Fibroblast of mammary gland (primary cell): ENCODE measurements around the gene VEPH1.

Experiments
- DNase-seq: peaks from one replicate; pipeline ENCODE4 v3.0.0-alpha.2; 2010; ENCODE audit warnings: low read depth
- H3K4me3 ChIP-seq: 2 replicates; pipeline ENCODE4 v1.5.1; 2011; ENCODE audit warnings: low read depth, mild to moderate bottlenecking, low read length, moderate library complexity; ENCODE audit not compliant: control insufficient read depth
- TF ChIP-seq, protein P1 (sequence below): conservative IDR thresholded peaks from 2 replicates; pipeline ENCODE4 v1.5.1; 2011; ENCODE audit warnings: low read depth, low read length, inconsistent platforms; ENCODE audit not compliant: control insufficient read depth, insufficient read depth

Gene VEPH1

DNA sequence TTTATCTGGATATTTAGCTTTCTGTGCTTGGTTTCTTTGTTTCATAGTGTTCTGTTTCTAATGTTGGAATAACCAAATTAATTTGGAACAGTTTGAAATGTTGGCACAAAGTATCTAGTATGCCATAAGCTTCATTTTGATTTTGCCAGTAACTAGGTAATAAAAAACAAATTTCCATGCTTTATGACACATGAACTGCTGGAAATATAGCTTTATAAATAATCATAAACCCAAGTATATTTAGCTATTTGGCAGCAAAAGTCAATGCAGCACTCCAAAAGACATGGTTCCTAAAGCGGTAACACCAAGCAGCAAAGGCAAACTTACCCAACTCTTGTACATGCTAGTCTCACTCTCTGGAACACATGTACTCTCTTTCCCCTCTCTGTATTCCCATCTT lies 237.3 kb downstream of the VEPH1 start:
- DNase-seq: no peak
- TF ChIP-seq, protein P1, sequence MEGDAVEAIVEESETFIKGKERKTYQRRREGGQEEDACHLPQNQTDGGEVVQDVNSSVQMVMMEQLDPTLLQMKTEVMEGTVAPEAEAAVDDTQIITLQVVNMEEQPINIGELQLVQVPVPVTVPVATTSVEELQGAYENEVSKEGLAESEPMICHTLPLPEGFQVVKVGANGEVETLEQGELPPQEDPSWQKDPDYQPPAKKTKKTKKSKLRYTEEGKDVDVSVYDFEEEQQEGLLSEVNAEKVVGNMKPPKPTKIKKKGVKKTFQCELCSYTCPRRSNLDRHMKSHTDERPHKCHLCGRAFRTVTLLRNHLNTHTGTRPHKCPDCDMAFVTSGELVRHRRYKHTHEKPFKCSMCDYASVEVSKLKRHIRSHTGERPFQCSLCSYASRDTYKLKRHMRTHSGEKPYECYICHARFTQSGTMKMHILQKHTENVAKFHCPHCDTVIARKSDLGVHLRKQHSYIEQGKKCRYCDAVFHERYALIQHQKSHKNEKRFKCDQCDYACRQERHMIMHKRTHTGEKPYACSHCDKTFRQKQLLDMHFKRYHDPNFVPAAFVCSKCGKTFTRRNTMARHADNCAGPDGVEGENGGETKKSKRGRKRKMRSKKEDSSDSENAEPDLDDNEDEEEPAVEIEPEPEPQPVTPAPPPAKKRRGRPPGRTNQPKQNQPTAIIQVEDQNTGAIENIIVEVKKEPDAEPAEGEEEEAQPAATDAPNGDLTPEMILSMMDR: no peak
- no peak overlapping the region for H3K4me3 ChIP-seq

DNA sequence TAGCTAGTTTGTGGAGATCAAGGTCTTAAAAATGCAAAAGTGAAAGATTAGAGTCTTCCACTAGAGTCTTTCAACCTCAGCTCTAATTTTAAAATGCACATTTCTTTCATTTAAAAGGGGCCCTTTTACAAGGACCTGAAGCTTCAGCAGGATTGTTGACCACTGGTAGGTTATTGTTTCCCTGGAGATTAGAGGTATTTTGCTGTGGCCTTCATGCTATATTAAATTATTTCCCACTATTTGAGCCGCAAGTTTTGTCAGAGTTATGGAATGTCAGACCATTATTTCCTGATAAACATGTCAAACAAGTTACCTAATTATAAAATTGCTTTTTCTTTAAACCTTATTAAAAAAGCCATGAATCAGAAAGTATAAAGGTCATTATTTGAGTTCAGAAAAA lies 240.2 kb downstream of the VEPH1 start:
- DNase-seq: no peak
- TF ChIP-seq, protein P1: no peak
- no peak overlapping the region for H3K4me3 ChIP-seq

DNA sequence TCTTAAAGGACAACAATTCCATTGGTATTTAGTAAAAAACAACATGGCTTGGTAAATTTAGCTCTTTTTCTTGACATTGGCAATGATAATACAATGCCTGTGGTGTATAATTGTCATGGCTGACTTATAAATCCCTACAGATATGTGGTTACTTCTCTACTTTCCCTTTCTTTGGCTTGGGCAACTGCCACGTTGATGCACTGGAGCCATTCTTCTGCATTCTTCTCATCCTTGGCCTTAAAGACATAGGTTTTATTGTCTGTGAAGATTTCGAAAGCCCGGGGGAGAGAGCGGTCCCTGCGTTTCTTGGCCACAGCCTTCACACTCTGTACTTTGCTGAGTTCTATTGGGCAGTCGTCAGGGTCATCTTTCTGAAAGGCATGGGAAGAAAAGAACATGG lies 242.2 kb downstream of the VEPH1 start:
- TF ChIP-seq, protein P1: no peak
- DNase-seq: peak; percentile 58
- no peak overlapping the region for H3K4me3 ChIP-seq

DNA sequence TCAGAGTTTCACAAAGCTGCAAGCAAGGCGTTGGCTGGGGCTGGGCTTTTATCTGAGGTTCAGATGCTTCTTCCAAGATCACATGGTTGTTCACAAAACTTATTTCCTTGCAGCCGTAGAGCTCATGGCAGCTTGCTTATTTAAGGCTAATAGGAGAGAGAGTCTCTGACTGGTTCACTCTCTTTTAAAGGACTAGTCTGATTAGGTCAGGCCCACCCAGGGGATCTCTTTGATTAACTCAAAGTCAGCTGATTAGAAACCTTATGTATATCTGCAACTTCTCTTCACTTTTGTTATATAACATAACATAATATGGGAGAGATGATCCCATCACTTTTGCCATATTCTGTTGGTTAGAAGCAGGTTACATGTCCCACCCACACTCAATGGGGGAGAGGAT lies 243.4 kb downstream of the VEPH1 start:
- H3K4me3 ChIP-seq: no peak overlapping the region
- no peak for DNase-seq
- TF ChIP-seq, protein P1: no peak

DNA sequence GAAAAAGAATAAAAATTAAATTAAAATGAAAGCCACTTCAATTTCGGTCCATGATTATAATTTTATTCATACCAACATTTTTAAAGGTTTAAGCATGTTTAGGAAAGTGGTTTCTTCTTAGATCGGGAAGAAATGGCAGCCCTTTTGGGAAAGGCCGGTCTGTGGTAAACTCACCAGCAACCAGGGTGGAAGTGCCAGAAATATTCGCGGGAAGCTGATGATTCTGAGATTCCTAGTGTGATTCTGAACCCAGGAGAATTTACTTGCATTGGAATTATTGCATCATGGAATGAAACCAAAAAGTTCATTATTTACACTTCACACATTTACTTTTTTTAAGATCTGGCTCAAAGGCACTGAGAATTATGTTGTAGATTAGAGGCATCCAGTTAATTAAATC lies 246.1 kb downstream of the VEPH1 start:
- H3K4me3 ChIP-seq: no peak overlapping the region

DNA sequence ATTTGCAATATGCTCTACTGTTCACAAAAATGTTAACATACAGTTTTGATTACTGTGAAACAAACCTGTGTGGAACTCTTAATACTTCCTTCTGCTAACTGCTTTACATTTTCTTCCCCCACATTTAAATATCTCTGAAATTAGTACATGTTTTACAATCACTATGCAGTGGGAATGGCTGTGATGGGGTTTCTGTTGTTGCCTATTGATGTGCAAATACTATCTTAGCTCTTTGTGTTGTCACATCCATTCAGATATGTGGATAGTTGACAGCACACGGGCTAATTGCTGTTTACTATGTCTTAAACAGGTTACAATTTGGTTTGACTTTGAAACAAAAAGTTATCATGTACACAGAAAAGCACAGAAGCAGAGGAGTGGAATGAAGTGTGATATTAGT lies 247.4 kb downstream of the VEPH1 start:
- no peak overlapping the region for H3K4me3 ChIP-seq
- TF ChIP-seq, protein P1: no peak
- no peak for DNase-seq

More for the DNA sequence above, 246.1 kb downstream of the VEPH1 start:
- DNase-seq: no peak
- TF ChIP-seq, protein P1: no peak

DNA sequence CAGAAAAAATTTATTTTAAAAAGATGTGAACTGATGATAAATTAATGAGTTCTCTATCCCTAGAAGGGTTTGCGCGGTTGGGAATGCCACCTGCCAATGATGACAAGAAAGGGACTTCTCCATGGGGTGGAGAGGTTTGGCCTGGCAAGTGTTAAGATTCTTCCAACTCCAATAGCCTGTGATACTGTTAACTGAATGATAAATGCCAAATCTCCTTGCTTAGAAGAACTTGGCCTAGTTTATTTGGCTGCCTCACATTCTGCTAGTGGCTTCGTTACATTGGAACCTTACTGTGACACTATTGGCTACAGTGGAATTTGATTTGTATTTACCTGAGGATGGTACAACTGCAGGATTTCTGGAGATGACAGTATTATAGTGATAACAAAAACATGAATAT lies 251.5 kb downstream of the VEPH1 start:
- H3K4me3 ChIP-seq: no peak overlapping the region
- no peak for DNase-seq
- TF ChIP-seq, protein P1: no peak
